ENCODE data around the gene PLEKHG4B.
"Not testable (repeated sequence)": the region's sequence is repeated elsewhere in the genome, so short reads cannot be mapped to it uniquely, and the experiment has no call there.

The PLEKHG4B gene

GRCh38 chr5:204462-204861 lies 112.5 kb downstream of the PLEKHG4B start:
- no peak for DNase-seq

GRCh38 chr5:204966-205670 lies 113.2 kb downstream of the PLEKHG4B start:
- DNase-seq, result no peak

GRCh38 chr5:206406-206805 lies 114.4 kb downstream of the PLEKHG4B start:
- no peak for DNase-seq

- no peak for DNase-seq
Observed at GRCh38 chr5:206927-207536, 115.1 kb downstream of the PLEKHG4B start.

GRCh38 chr5:207599-207998 lies 115.6 kb downstream of the PLEKHG4B start:
- DNase-seq, result no peak

GRCh38 chr5:208449-209114 lies 116.6 kb downstream of the PLEKHG4B start:
- DNase-seq, result no peak

GRCh38 chr5:213803-214395 lies 121.9 kb downstream of the PLEKHG4B start:
- DNase-seq, result no peak

GRCh38 chr5:215256-215655 lies 123.3 kb downstream of the PLEKHG4B start:
- not testable (repeated sequence) for DNase-seq

- DNase-seq, result not testable (repeated sequence)
Observed at GRCh38 chr5:216076-216475, 124.1 kb downstream of the PLEKHG4B start.

GRCh38 chr5:217494-218456 lies 125.8 kb downstream of the PLEKHG4B start, which contains the start of the genes CCDC127 and SDHA:
Gene CCDC127 (minus strand): TSS chr5:218153. CDS start chr5:216849, 1,304 bp downstream.
Gene SDHA (plus strand): TSS chr5:218320. CDS start chr5:218356, 36 bp downstream.
- peak; percentile 97 to 100 (median 98) for DNase-seq

- peak in 3 of 5 donors; percentile 5 to 21 (median 17) for DNase-seq
Observed at GRCh38 chr5:218457-219291, 126.7 kb downstream of the PLEKHG4B start.

- peak in 2 of 5 donors; percentile 5 to 43 for DNase-seq
Observed at GRCh38 chr5:219460-219863, 127.5 kb downstream of the PLEKHG4B start.

GRCh38 chr5:219991-220390 lies 128.0 kb downstream of the PLEKHG4B start:
- peak in 1 of 5 donors; percentile 57 for DNase-seq

- not testable (repeated sequence) for DNase-seq
Observed at GRCh38 chr5:222951-223715, 131.2 kb downstream of the PLEKHG4B start.

- DNase-seq, result no peak
Observed at GRCh38 chr5:223791-224190, 131.8 kb downstream of the PLEKHG4B start.

GRCh38 chr5:225334-225733 lies 133.4 kb downstream of the PLEKHG4B start:
- DNase-seq, result no peak

- DNase-seq, result not testable (repeated sequence)
Observed at GRCh38 chr5:227375-227774, 135.4 kb downstream of the PLEKHG4B start.

GRCh38 chr5:228886-229285 lies 136.9 kb downstream of the PLEKHG4B start:
- no peak for DNase-seq

- no peak for DNase-seq
Observed at GRCh38 chr5:230711-231110, 138.7 kb downstream of the PLEKHG4B start.

GRCh38 chr5:231661-232060 lies 139.7 kb downstream of the PLEKHG4B start:
- no peak for DNase-seq

Data from T-helper 1 cell (primary cell).